KMS-11 (cell line): ENCODE measurements around the gene KCNJ6.

Experiments used
- H2AFZ ChIP-seq: fragments of 200-600 bp; sonication (generic); 2 replicates; pipeline ENCODE4 v1.6.1; 2016; ENCODE audit warnings: antibody characterized with exemption, mixed run types, low read depth
- H3K27ac ChIP-seq: fragments of 200-600 bp; sonication (generic); 2 replicates; pipeline ENCODE4 v1.6.1; 2016; ENCODE audit warnings: mild to moderate bottlenecking, mixed run types
- H3K27me3 ChIP-seq: fragments of 200-600 bp; sonication (generic); 2 replicates; pipeline ENCODE4 v1.6.1; 2017; ENCODE audit warnings: mild to moderate bottlenecking, low read depth, mixed run types, moderate library complexity; ENCODE audit not compliant: insufficient read depth
- H3K36me3 ChIP-seq: fragments of 200-600 bp; sonication (generic); 2 replicates; pipeline ENCODE4 v1.6.1; 2017; ENCODE audit warnings: mild to moderate bottlenecking, mixed run types; ENCODE audit not compliant: insufficient read depth
- H3K4me1 ChIP-seq: fragments of 200-600 bp; sonication (generic); 2 replicates; pipeline ENCODE4 v1.6.1; 2016; ENCODE audit warnings: mild to moderate bottlenecking, low read depth, mixed run types; ENCODE audit not compliant: poor library complexity, severe bottlenecking
- H3K4me2 ChIP-seq: fragments of 200-600 bp; sonication (generic); 2 replicates; pipeline ENCODE4 v1.7.0; 2016; ENCODE audit warnings: mild to moderate bottlenecking, mixed run types
- H3K4me3 ChIP-seq: fragments of 200-600 bp; sonication (generic); IDR thresholded peaks from 2 replicates; pipeline ENCODE4 v1.6.1; 2017; ENCODE audit warnings: low read depth, low read length, mixed read lengths; ENCODE audit not compliant: insufficient read depth
- H3K79me2 ChIP-seq: fragments of 200-600 bp; sonication (generic); 2 replicates; pipeline ENCODE4 v1.6.1; 2016; ENCODE audit warnings: low read depth, mixed run types; ENCODE audit not compliant: insufficient read depth
- H3K9ac ChIP-seq: fragments of 200-600 bp; sonication (generic); 2 replicates; pipeline ENCODE4 v1.6.1; 2016; ENCODE audit warnings: mild to moderate bottlenecking, mixed run types
- H4K20me1 ChIP-seq: fragments of 200-600 bp; sonication (generic); 2 replicates; pipeline ENCODE4 v1.6.1; 2016; ENCODE audit warnings: mild to moderate bottlenecking, mixed run types; ENCODE audit not compliant: insufficient read depth
- TF ChIP-seq, protein P1 (sequence below): fragments of 200-600 bp; sonication (generic); conservative IDR thresholded peaks from 2 replicates; pipeline ENCODE4 v1.6.1; 2017; ENCODE audit warnings: low read depth, mild to moderate bottlenecking, antibody characterized with exemption, low read length, moderate library complexity, mixed read lengths

Gene KCNJ6

GRCh38 chr21:37571442-37571841 lies 344.8 kb downstream of the KCNJ6 start:
- no peaks in the 10 kb centered on the region for H4K20me1 ChIP-seq
- H3K27me3 ChIP-seq = no peaks in the 10 kb centered on the region
- H3K4me1 ChIP-seq = no peaks in the 10 kb centered on the region
- TF ChIP-seq, protein P1, sequence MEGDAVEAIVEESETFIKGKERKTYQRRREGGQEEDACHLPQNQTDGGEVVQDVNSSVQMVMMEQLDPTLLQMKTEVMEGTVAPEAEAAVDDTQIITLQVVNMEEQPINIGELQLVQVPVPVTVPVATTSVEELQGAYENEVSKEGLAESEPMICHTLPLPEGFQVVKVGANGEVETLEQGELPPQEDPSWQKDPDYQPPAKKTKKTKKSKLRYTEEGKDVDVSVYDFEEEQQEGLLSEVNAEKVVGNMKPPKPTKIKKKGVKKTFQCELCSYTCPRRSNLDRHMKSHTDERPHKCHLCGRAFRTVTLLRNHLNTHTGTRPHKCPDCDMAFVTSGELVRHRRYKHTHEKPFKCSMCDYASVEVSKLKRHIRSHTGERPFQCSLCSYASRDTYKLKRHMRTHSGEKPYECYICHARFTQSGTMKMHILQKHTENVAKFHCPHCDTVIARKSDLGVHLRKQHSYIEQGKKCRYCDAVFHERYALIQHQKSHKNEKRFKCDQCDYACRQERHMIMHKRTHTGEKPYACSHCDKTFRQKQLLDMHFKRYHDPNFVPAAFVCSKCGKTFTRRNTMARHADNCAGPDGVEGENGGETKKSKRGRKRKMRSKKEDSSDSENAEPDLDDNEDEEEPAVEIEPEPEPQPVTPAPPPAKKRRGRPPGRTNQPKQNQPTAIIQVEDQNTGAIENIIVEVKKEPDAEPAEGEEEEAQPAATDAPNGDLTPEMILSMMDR = no peak
- H3K79me2 ChIP-seq = peaks cover 21% of the 10 kb centered on the region
- H3K36me3 ChIP-seq = no peaks in the 10 kb centered on the region
- no peak overlapping the region for H2AFZ ChIP-seq
- H3K4me3 ChIP-seq = no peak overlapping the region
- H3K27ac ChIP-seq = no peak overlapping the region
- no peak overlapping the region for H3K9ac ChIP-seq
- H3K4me2 ChIP-seq = no peak overlapping the region

DNA sequence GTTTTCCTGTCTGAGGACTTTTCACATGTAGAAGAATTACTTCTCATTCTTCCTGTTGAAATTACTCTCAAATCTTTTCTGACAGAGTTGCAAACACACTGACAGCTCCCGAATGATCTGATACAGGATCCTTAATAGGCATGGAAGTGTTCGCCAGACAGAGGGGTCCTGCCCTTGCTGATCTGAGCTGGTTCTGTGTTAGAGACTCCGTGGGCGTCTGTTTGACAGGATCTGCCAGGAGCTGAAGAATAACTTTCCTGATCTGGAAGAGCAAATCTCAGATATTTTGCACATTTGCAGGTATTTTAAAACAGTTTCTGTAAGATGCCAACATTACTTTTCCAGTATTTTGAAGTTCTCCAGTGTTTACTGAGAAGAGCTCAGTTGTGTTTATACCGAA lies 347.3 kb downstream of the KCNJ6 start:
- Histone ChIP-seq H3K9ac (no peak overlapping the region), H3K27ac (no peak overlapping the region), H3K4me2 (no peak overlapping the region), H2AFZ (no peak overlapping the region), H4K20me1 (no peaks in the 10 kb centered on the region), H3K27me3 (no peaks in the 10 kb centered on the region), H3K4me3 (no peak overlapping the region), H3K4me1 (peaks cover 19% of the 10 kb centered on the region), H3K36me3 (no peaks in the 10 kb centered on the region), H3K79me2 (peaks cover 37% of the 10 kb centered on the region)
- TF ChIP-seq, protein P1 = no peak

GRCh38 chr21:37568415-37568814 lies 347.8 kb downstream of the KCNJ6 start:
- Histone ChIP-seq H3K79me2 (peaks cover 40% of the 10 kb centered on the region), H3K9ac (no peak overlapping the region), H4K20me1 (no peaks in the 10 kb centered on the region), H3K4me2 (no peak overlapping the region), H3K27me3 (no peaks in the 10 kb centered on the region), H3K36me3 (no peaks in the 10 kb centered on the region), H3K4me1 (peaks cover 19% of the 10 kb centered on the region), H3K4me3 (no peak overlapping the region), H2AFZ (no peak overlapping the region), H3K27ac (no peak overlapping the region)
- TF ChIP-seq, protein P1 = no peak

GRCh38 chr21:37566790-37567615 lies 349.3 kb downstream of the KCNJ6 start:
- no peaks in the 10 kb centered on the region for H3K36me3 ChIP-seq
- H3K4me1 ChIP-seq = peaks cover 26% of the 10 kb centered on the region
- H3K27ac ChIP-seq = no peak overlapping the region
- H4K20me1 ChIP-seq = no peaks in the 10 kb centered on the region
- no peak overlapping the region for H2AFZ ChIP-seq
- no peak overlapping the region for H3K9ac ChIP-seq
- TF ChIP-seq, protein P1 = no peak
- peaks cover 50% of the 10 kb centered on the region for H3K79me2 ChIP-seq
- H3K27me3 ChIP-seq = no peaks in the 10 kb centered on the region
- H3K4me3 ChIP-seq = no peak overlapping the region
- no peak overlapping the region for H3K4me2 ChIP-seq
